Pancreas (tissue), 10 donors: ENCODE data around the gene IL17REL. TPM values are rescaled to one million over a fixed set of nuclear protein-coding genes. Genes with fewer than 3 reads are reported as not detected.

Experiments used
- ATAC-seq, 4 donors: fragments of 200-7000 bp; cut with Tn5 transposase; one replicate each; pipeline versions ENCODE4 v1.8.0 to v1.9.1; 2020; ENCODE audit warnings: mild to moderate bottlenecking in 4 of 4, moderate library complexity in 4 of 4
- DNase-seq, 6 donors: peaks; one replicate each; pipeline ENCODE4 v3.0.0-alpha.2; 2020
- FAIRE-seq: peaks from 2 replicates; lab custom pipeline; 2012; peaks lifted over from hg19 to GRCh38; lab: Jason Lieb, UNC
- H3K27ac ChIP-seq, 4 donors: fragments of 200-600 bp; sonication (generic); 1 replicate in 3 of 4; 2 replicates in 1 of 4; pipeline versions ENCODE4 v1.5.0 to v1.8.0; 2020
- H3K27me3 ChIP-seq, 4 donors: fragments of 200-600 bp; one replicate each; pipeline ENCODE4 v1.8.0; 2021
- H3K36me3 ChIP-seq, 3 donors: fragments of 200-600 bp; sonication (generic) in 1 of 3; one replicate each; pipeline versions ENCODE4 v1.5.0 to v1.8.0; 2020 to 2021
- H3K4me1 ChIP-seq, 3 donors: fragments of 200-600 bp; one replicate each; pipeline ENCODE4 v1.8.0; 2021
- H3K4me3 ChIP-seq, 4 donors: fragments of 200-600 bp; sonication (generic) in 2 of 4; one replicate each; pipeline versions ENCODE4 v1.5.0 to v1.8.0; 2020 to 2021
- H3K9me3 ChIP-seq, 4 donors: fragments of 200-600 bp; one replicate each; pipeline ENCODE4 v1.8.0; 2021
- WGBS, 2 donors: extraction: QIAGEN DNeasy Blood & Tissue Kit; methylation state at CpG; one replicate each; pipeline ENCODE4 v1.1.7; 2013; 5-methylcytosine and 5-hydroxymethylcytosine counted together
- intact Hi-C, 3 donors: fragments of 100-400 bp; cut with DNase I; formaldehyde crosslinking; loops; one replicate each; pipeline versions ENCODE4 v1.11.1 to v1.14.2; 2022
- polyA plus RNA-seq, 2 donors: library from polyadenylated mRNA; stranded (reverse); fragments of 200-250 nt; gene quantifications; one replicate each; pipeline ENCODE4 v1.2.3, GENCODE V29; 2013
- total RNA-seq, 6 donors: library from RNA; stranded (reverse); fragmentation: NEBNext Ultra II Directional in 4 of 6; extraction: Animal tissue kit (Norgen Biotek cat#: 25700) in 4 of 6; gene quantifications; one replicate each; pipeline versions ENCODE4 v1.2.1 to v1.2.4, GENCODE V29; 2021 to 2023
- TF ChIP-seq, protein P1 (sequence below), 4 donors: fragments of 200-600 bp; sonication (generic) in 3 of 4; IDR thresholded peaks; one replicate each; pipeline versions ENCODE4 v1.5.0 to v1.8.0; 2021; ENCODE audit warnings: antibody characterized with exemption in 4 of 4
- donor health status: healthy with polysubstance abuse.
- donor health status: DM: no; HTN: no; CAD: no; lungs with moderate emphysema.
- donor health status: DM: no; HTN: no; CAD: no.
- donor health status: control.
- donor health status: control.
- donor health status: Bipolar disorder and iron deficiency.
- donor health status: DM: yes; HTN: yes; CAD: no.
- donor health status: DM: no; HTN: no; CAD: no.
- donor health status: DM: no; HTN: no; CAD: no.
- donor health status: DM: yes; HTN: yes; CAD: no.

Gene IL17REL
- total and polyA plus RNA-seq, 8 donors, result not detected

DNA sequence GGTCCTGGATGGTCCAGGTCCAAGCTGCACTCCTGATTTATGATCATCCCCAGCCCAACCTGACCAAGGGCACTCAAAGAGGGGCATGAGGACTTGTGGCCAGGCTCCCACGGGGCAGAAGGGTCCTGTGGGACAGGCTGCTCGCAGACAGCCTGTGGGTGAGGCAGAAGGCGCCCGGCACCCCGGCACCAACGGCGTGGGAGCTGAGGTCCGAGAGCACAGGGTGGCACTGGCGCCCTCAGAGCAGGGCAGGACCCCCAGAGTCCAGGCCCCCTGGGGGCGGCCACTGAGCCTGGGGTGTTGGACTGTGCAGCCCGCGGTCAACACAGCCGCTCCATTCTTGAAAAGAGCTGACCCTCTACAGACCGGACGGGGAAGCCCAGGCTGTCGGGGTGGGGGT is 3.3 kb downstream of the IL17REL start:
- TF ChIP-seq, protein P1, sequence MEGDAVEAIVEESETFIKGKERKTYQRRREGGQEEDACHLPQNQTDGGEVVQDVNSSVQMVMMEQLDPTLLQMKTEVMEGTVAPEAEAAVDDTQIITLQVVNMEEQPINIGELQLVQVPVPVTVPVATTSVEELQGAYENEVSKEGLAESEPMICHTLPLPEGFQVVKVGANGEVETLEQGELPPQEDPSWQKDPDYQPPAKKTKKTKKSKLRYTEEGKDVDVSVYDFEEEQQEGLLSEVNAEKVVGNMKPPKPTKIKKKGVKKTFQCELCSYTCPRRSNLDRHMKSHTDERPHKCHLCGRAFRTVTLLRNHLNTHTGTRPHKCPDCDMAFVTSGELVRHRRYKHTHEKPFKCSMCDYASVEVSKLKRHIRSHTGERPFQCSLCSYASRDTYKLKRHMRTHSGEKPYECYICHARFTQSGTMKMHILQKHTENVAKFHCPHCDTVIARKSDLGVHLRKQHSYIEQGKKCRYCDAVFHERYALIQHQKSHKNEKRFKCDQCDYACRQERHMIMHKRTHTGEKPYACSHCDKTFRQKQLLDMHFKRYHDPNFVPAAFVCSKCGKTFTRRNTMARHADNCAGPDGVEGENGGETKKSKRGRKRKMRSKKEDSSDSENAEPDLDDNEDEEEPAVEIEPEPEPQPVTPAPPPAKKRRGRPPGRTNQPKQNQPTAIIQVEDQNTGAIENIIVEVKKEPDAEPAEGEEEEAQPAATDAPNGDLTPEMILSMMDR (IDR thresholded peaks at IDR 0.05), result no peak
- FAIRE-seq (no peak), ATAC-seq (no peak), DNase-seq (peak in 1 of 6 donors; percentile 71)
- intact Hi-C loops, result no loop called here
- Histone ChIP-seq H3K4me1 (no peaks in the 10 kb centered on the region), H3K27me3 (peaks cover 0 to 11% (median 3%) of the 10 kb centered on the region in 4 donors), H3K4me3 (no peak overlapping the region), H3K9me3 (no peaks in the 10 kb centered on the region), H3K36me3 (no peaks in the 10 kb centered on the region), H3K27ac (no peak overlapping the region)
- 81 to 84% methylated on average over 16 of the region's 16 CpGs for WGBS, 2 donors

DNA sequence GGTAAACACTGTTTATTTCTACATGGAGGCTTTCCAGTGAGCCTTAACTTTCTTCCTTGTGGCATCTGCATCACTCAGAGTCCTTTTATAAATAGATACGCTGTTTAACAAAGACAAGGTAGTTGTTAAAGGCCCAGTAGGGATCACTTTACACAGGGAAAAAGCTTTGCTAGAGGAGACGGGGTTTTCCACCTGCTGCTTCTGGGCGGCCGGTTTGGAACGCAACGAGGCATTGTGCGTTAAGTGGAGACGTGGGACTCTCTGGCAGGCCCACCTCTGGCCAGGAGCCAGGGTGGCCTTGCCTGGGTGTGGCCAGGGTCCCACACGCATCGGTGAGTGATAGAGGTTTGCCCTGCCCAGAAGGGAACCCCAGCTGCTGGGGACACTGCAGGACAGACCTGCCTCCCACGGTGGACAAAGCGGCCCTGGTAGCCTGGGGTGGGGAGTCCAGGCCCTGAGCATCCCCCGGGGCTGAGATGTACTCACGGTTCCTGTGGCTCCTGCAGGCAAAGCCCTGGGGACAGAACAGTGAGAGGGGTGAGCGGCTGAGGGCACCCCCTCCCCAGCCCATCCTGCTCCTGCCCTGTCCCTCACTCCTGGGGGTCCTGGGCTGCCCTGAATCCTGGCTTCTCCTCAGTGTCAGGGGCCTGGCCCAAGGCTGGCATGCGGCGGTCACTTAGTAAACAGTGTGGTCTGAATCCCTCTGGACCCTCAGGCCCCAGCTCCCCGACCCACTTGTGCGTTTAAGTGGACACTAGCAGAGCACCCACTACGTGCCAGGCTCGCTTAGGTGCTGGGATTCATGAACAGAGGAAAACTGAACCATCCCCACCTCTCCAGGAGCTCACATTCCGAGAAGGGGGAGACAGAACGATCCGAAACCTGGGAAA is 4.2 kb downstream of the IL17REL start:
- intact Hi-C loops, result no loop called here
- Histone ChIP-seq H3K4me1 (no peaks in the 10 kb centered on the region), H3K36me3 (no peaks in the 10 kb centered on the region), H3K27ac (no peak overlapping the region), H3K9me3 (no peaks in the 10 kb centered on the region), H3K27me3 (peaks cover 0 to 6% (median 2%) of the 10 kb centered on the region in 4 donors), H3K4me3 (no peak overlapping the region)
- FAIRE-seq (no peak), DNase-seq (peak in 1 of 6 donors; percentile 50), ATAC-seq (peak in 1 of 4 donors; percentile 6)
- WGBS, 2 donors, result 77% methylated on average over 24 of the region's 24 CpGs
- TF ChIP-seq, protein P1 (IDR thresholded peaks at IDR 0.05), result no peak

- DNase-seq (no peak), FAIRE-seq (no peak), ATAC-seq (no peak)
- H3K4me3 ChIP-seq, result no peak overlapping the region
- no peaks in the 10 kb centered on the region for H3K36me3 ChIP-seq
- H3K27me3 ChIP-seq, result peaks cover 0 to 6% (median 2%) of the 10 kb centered on the region in 4 donors
- TF ChIP-seq, protein P1 (IDR thresholded peaks at IDR 0.05), result no peak
- H3K9me3 ChIP-seq, result no peaks in the 10 kb centered on the region
- H3K4me1 ChIP-seq, result no peaks in the 10 kb centered on the region
- H3K27ac ChIP-seq, result no peak overlapping the region
- WGBS, 2 donors, result 75 to 77% methylated on average over 3 of the region's 3 CpGs
- intact Hi-C loops, result no loop called here
These were observed 5.5 kb downstream of the IL17REL start for GRCh38 chr22:50007057-50007511.

GRCh38 chr22:50004918-50005317 is 7.6 kb downstream of the IL17REL start:
- intact Hi-C loops, result no loop called here
- TF ChIP-seq, protein P1 (IDR thresholded peaks at IDR 0.05), result no peak
- Histone ChIP-seq H3K36me3 (no peaks in the 10 kb centered on the region), H3K9me3 (no peaks in the 10 kb centered on the region), H3K27me3 (peaks cover 0 to 1% (median 0%) of the 10 kb centered on the region in 4 donors), H3K4me3 (no peak overlapping the region), H3K27ac (no peak overlapping the region), H3K4me1 (no peaks in the 10 kb centered on the region)
- 66 to 80% methylated on average over 4 of the region's 4 CpGs for WGBS, 2 donors
- ATAC-seq, result no peak
- no peak for DNase-seq
- no peak for FAIRE-seq

- ATAC-seq, result no peak
- 79 to 84% methylated on average over 7 of the region's 7 CpGs for WGBS, 2 donors
- H3K36me3 ChIP-seq, result no peaks in the 10 kb centered on the region
- TF ChIP-seq, protein P1 (IDR thresholded peaks at IDR 0.05), result no peak
- no peak for FAIRE-seq
- no peak for DNase-seq
- H3K27ac ChIP-seq, result no peak overlapping the region
- no peak overlapping the region for H3K4me3 ChIP-seq
- no peaks in the 10 kb centered on the region for H3K27me3 ChIP-seq
- H3K4me1 ChIP-seq, result no peaks in the 10 kb centered on the region
- no peaks in the 10 kb centered on the region for H3K9me3 ChIP-seq
- intact Hi-C loops, result no loop called here
These were observed 9.8 kb downstream of the IL17REL start for GRCh38 chr22:50002791-50003190.
